Right kidney (tissue), 1 donor: Measurements from ENCODE around the gene SH3PXD2B.

Source experiments
- DNase-seq: peaks from one replicate; pipeline ENCODE4 v3.0.0-alpha.2; 2016

SH3PXD2B gene

DNA sequence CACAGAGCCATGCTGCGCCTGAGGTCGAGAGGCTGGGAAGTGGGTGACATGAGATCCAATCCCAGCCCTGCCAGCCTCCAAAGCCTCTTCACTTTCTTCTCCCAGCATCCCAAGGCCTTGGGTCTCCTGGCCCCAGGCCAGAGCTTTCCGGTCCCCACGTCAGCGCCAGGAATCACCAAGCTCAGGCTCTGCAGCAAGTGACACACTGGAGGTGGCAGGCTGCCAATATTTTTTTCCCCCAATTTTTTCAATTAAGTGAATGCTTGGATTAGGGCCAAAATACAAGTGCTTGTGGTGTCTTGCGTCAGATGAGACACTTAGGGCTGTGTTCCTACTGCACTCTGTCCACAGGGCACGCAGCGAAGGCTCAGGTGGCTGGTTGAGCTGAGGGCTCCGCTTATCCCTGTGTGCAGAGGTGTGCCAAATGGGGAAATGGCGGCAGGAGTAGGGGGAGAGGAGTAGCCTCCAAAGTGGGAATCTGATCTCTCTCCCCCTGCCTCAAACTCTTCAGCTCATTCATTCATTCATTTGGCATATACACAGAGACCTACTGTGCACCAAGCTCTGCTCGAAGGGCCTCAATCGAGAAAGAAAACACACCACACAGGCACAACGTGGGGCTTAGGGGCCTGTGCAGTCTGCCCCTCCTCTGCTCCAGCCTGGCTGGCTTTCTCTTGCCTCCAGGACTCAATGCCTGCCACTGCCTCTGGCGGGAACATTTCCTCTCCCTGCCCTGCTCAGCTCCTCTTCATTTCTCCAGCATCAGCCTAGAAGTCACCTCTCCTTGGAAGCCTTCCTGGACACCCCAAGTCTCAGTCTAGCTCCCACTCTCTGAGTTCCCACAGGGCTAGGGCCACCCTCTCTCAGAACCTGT lies 16.6 kb downstream of the SH3PXD2B start:
- no peak for DNase-seq

DNA sequence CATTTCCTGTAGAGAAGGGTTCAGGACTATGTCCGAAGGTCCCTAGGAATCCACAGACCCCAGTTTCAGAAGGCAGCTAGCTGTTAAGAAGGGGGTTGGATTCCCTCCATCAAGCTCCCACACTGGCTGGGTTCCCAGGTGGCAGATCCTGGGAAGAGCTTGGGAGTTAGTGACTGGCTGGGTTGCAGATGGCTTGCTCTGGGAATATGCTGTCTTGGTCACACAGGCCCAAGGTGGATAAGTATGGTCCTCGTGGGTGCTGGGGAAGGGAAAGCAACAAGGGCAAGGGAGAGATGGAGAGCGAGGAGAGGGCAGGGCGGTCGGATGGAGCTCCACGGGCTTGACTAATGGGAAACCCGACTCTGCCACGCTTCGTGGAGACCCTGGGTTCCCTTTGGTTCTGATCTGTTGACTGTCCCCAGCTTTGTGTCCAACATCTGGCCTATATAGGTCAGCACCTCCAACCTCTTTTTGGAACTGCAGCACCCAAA lies 17.4 kb downstream of the SH3PXD2B start:
- no peak for DNase-seq

DNA sequence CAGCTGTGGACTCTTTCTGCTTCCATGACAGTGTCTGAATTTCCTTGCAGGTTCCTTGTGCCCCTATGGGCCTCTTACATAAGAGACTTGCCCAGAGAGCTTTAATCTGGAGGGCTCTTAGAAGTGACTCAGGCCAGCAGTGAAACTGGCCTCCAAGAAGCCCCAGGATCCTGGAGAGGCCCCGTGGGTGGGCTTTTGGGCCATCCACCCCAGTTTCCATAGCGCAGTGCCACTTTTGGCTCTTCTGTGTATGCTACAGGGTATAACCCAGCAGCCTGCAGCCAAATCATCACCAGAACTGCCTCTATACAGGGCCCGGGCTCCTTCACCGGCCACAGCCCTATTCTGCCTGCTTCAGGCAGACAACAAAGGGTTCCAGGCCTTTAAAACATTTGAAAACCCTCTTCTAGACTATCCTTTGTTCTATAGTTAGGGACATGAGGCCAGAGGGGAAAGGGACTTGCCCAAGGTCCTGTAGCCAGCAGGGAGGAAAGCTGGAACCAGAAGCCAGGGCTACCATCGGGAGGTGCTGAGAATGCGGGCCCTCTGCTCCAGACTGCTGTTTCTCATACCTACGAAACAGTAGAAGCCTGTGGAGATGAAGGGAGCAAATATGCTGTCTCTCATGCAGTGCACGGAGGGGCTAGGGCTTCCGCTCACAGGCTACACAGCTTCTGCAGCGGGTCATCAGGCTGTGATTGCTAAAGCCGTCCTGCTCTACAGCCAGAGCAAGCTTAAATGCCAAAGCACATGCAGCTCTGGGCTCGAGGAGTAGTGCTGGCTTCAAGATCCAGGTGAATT lies 18.0 kb downstream of the SH3PXD2B start:
- DNase-seq, result no peak

DNA sequence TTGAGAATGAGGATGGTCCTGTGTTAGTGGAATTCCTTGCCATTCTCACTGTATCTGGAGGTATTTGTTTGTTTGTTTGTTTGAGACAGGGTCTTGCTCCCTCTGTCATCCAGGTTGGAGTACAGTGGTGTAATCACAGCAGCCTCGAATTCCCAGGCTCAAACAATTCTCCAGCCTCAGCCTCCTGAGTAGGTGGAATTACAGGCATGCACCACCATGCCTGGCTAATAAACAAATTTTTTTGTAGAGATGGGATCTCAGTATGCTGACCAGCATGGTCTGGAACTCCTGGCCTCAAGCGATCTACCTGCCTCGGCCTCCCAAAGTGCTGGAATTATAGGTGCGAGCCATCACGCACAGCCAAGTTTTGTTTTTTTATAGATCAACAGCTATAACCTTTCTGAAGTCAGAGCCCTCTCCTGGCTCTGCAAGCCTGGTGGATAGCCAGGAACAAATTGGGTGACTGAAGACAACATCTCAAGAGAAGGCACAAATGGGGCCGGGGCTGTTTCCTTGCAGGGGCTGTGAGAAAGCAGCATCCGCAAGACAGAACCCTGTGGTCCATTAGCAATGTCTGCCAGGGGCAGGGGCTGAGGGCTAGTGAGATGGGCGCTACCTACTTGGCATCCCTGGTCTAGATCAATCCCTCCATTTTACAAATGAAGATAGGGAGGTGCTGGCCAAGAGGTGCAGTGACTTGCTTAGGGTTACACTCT lies 18.8 kb downstream of the SH3PXD2B start:
- no peak for DNase-seq

DNA sequence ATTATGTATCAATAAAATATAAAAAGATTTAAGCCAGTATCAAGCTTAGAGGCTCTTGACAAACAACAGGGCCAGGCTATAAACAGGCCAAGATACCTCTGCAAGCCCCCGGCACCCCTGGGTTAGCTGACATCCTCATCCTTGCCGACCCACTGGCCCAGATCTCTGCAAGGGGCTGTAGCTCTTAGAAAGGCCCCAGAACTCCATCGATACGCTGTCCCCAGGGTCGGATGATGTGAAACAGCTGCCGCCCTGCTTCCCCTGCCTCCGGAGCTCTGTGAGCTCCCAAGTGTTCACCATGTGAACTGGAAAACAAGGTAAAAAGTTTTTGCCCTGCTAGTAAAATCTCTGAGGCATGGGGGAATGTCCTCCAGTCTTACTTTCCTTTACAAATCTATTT lies 20.1 kb downstream of the SH3PXD2B start:
- DNase-seq, result no peak

DNA sequence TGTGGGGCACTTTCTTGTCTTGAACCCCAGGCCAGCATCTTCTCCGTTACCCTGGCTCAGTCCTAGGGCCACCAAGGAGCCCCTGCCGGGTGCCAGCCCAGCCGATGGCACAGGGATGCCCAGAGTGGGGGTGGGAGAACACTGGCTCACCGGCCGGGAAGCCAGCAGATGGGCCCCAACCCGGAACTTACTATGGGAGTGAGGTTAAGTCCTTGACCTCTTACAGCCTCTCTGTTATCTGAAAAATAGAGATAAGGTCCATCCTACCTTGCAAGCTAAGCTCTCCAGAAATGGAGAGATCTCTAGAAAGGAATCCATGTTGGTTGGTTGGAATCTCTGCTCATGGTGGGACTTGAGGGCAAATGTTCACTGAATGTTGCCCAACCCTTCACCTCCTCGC lies 20.8 kb downstream of the SH3PXD2B start:
- DNase-seq, result no peak

DNA sequence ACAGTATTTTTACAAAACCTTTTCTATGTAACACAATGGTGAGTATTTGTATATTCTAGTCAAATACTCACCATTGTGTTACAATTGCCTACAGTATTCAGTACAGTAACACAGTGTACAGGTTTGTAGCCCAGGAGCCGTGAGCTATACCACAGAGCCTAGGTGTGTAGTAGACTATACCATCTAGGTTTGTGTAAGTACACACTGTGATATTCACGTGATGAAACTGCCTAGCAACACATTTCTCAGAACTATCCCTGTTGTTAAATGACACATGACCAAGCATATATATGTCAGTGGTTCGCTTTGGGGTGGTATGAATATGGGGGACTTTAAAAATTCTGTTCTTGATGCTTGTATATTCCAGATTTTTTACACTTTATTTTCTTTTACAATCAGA lies 21.3 kb downstream of the SH3PXD2B start:
- DNase-seq, result no peak

DNA sequence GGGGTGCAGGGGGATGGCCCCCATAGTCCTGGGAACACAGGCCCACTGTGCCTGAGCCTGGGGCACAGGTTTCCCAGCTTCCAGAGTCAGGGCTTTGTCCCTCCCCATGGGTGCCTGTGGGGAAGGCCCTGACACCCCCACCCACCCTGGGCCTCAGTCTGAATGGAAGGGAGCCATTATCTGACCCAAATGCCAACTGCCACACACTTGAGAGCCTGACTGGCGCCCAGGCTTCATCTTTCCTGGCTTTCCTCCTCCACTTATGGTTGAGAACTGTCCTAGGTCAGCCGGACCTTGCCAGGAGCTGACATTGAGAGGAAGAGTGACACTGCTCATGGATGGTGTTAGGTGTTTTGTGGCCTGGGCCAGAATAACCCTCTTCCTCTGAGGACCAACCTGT lies 24.0 kb downstream of the SH3PXD2B start:
- DNase-seq, result no peak

DNA sequence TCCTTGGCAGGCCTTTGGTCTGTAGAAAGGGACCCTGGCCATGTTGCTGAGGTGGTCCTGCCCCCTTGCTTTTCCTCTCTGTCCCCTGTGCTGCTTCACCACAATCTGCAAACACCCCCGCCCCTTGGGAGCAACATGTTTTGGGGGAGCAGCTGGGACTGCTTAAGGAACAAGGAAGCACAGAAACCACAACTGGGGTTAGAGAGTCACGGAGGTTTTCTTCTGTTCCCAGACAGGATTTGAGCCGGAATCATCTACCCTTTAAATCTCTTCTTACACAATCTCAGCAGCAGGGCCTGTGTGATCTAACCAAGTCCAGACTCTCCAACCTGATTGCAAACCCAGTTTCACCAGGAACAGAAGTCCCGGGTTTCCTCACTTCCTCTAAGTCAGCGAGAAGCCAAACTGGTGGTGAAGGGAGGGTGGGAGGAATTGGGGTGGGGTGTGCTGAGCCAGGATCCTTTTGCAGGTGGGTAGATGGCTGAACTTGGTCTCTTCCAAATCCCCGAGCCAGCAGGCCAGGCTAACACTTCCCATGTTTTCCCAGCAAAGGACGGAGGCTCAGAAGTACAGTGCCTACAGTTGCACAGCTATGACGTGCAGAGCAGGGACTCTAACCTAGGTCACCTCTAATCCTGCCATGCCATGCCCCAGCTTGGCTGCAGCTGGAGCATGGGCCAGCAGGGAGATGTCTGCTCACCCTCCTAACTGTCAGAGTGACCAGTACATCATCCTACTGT lies 25.0 kb downstream of the SH3PXD2B start:
- no peak for DNase-seq

DNA sequence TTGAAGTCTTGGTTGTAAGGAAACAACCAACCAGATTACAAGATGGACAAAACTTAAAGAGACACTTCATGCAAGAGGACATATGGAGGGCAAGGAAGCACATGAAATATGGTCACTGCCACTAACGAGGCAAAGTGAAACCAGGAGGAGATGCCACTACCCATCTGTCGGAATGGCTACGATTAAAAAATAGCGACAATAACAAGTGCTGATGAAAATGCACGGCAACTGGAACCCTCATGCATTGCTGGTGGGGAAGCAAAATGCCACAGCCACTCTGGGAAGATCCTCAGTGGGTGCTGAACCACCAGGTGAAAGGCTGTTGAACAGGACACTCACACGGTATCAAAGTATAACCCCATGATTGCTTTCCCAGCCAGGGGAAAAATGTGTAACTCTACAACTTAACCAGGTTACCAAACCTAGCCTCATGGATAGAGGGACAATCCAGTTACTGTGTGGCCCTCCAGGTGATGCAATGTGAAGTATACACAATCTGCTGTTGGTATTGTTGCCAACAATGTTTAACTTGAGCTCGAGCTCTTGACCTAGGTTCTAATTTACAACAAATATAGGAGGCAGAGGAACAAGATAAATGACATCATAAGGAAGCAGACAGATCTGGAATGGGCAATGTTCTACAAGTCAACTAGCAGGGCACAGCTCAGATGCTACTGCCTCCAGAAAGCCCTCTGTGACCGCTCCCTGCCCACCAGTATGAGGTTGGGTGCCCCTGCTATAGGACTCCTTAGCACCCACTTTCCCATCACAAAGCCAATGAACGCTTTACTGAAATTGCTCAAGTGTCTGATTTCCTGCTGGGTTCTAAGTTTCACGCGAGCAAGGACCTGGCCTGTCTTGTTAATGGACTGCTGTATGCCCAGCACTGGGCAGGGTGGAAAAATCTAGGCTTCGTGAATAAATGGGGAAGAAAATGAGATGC lies 25.8 kb downstream of the SH3PXD2B start:
- DNase-seq, result no peak

DNA sequence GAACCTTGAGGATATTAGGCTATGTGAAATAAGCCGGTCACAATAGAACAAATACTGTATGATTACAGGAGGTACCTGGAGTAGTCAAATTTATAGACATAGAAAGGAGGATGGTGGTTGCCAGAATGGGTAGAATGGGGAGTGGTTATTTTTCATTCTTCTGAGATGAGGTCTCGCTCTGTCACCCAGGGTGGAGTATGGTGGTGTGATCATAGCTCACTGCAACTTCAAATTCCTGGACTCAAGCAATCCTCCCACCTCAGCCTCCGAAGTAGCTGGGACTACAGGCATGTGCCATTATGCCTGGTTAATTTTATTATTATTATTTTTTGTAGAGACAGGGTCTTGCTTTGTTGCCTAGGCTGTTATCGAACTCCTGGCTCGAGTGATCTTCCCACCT lies 27.1 kb downstream of the SH3PXD2B start:
- DNase-seq, result no peak

DNA sequence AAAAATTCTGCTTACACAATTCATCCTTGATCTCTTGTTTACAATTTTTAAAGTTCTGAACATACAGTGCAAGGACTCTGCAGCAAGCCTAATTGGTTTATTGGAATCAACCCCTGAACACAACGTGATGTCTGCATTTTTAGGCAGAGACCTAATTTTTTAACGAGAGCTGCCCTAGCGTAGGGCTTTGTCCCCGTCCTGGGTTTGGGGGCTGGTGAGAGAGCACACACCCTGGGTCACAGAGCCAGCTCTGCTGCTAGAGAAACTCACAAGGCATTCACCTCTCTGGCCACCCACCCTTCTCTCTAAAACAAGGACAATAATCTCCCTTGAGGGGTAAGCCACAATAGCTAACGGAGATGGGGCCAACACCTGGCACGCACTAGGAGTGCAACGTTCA lies 28.2 kb downstream of the SH3PXD2B start:
- no peak for DNase-seq

DNA sequence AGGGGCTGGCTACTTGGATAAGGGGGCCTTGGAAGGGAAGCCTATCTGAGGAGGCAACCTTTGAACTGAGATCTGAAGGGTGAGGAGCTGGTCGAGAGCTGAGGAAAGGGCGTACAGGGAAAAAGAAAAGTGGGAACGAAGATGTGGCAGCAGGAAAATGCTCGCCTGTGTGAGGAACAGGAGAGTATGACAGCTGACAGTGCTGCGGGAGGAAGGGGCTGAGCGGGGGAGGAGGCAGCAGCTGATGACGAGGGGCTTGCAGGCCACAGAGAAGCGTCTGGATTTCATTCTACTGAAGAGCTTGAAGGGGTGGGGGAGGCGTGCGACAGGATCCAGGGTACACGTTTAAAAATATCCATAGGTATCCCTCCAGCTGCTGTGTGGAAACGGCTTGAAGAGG lies 28.9 kb downstream of the SH3PXD2B start:
- no peak for DNase-seq

DNA sequence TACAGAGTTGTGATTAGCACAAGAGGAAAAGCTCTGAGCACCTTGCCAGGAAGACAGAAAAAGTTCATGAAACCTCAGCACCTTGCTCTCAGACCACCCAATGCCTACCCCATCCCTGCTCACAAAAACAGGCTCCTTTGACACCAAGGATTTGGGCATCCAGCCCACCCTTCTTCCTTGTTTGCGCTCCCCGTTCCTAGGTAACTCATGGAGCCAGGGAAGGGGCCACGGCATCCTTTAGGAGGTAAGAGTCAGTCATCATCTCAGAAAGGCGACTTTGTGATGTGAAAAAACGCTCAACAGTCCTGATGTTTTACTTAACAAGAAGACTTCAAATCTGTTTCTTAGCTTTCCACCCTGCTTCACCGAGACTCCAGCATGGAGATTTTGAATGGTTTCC lies 29.5 kb downstream of the SH3PXD2B start:
- no peak for DNase-seq

DNA sequence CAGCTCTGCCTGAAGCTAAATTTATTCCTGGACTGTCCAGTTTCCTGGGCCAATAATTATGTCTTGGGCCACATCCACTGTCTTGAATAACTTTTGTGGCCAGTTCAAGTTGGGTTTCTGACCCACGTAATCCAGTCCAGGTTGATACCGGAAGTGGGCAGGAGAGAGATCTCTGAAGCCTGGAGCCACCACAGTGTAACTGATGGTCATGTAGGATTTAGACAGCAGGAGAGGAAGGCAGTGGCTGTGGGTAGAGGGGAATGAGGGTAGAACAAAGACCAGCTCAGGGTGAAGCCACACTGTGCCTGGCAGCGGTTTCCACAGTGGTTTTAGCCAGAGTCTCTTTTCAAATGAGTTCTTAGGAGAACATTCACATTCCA lies 30.2 kb downstream of the SH3PXD2B start:
- no peak for DNase-seq

DNA sequence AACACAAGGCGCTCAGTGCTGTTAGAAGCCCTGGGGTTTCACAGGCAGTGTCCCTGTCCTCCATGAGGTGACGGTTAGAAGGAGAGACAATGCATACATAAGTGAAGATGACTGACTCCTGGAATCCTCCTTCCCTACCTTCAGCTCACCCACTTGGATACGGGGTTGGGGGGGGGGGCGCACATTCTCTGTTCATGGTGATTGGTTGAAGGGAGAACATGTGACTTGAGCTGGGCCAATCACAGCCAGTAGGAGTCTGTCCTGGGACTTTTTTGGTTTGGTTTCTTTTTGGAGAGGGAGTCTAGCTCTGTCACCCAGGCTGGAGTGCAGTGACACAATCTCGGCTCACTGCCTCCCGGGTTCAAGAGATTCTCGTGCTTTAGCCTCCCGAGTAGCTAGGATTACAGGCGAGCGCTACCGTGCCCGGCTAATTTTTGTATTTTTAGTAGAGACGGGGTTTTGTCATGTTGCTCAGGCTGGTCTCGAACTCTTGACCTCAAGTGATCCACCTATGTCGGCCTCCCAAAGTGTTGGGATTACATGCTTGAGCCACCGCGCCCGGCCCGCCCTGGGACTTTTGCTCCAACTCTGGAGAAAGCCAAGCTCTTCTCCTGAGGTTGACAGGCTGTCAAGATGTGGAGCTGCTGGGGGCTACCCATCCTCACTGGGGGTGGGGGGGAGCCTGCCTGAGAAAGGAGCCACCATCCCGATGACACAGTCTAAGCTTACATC lies 30.8 kb downstream of the SH3PXD2B start:
- no peak for DNase-seq

DNA sequence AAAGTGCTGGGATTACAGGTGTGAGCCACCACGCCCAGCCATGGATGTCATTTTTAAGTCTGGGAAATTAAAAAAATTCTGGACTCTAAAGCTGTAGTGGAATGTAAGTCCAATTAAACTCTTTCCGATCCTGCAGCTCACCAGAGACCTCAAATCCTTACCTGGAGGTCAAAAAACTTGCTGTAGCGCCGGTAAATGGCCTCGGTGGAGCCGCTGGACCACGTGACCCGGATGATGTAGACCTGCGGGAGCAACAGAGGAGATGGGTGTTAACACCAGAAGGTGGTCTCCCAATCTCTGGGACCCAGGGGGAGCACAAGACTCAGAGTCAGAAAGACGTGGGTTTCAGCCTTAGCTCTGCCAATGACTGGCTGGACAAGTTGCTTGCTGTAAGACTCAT lies 32.1 kb downstream of the SH3PXD2B start:
- no peak for DNase-seq

DNA sequence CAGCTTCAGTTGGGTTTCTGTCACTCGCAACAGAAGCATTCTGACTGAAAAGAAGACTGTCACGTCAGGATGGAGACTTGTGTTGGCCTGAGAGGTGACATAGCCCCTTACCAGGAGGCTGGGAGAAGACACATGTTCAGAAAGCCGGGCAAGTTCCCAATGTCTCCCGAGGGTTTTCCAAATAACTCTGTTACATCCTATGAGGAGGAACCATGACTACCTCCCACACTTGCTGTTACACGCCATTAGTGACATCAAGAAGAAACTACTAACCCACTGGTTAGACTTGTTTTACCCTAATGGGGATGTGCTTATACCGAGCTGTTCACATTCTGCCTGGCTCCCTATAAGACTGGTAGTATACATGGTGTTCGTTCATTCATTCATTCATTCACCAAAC lies 33.3 kb downstream of the SH3PXD2B start:
- no peak for DNase-seq

DNA sequence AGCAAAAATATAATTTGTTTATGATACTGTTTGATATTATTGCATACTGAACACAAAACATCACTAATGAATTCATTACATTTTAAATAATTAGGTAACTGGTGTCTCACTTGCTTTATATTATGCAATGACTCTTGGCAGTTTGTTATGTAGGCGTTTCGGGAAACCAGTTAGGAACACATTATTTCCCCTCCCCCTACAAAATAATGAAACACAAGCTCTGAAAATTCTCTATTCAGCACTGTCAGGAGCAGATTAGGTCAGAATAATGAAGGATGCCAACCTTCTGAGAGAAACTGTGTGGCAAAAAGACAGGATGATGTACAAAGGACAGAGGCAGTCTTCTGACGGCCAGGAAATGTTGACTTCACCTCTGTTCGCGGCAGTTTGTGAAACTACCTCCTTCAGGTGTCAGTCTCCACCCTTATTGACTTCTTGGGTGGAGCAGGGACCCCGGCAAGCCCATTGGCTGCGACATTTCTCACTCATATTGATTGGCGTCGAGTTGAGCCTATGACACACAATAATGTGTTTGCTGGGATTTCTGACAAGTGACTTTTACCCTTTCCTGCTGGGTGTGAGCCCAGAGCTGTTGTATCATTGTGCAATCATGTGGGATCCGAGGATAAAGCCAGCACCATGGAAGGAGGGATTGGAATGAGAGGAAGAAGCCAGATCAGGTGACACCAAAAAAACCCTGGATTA lies 33.9 kb downstream of the SH3PXD2B start:
- DNase-seq, result no peak
